COLO668 (cell line): ENCODE measurements around the gene OR10D3.
"Not testable (repeated sequence)": the region's sequence is repeated elsewhere in the genome, so short reads cannot be mapped to it uniquely, and the experiment has no call there.

Experiments used
- DNase-seq: peaks from one replicate; lab custom pipeline; 2025; ENCODE audit not compliant: unreplicated experiment; lab: John Stamatoyannopoulos, UW

Gene OR10D3

GRCh38 chr11:124194293-124195188 lies 11.4 kb downstream of the OR10D3 start:
- DNase-seq, result no peak

DNA sequence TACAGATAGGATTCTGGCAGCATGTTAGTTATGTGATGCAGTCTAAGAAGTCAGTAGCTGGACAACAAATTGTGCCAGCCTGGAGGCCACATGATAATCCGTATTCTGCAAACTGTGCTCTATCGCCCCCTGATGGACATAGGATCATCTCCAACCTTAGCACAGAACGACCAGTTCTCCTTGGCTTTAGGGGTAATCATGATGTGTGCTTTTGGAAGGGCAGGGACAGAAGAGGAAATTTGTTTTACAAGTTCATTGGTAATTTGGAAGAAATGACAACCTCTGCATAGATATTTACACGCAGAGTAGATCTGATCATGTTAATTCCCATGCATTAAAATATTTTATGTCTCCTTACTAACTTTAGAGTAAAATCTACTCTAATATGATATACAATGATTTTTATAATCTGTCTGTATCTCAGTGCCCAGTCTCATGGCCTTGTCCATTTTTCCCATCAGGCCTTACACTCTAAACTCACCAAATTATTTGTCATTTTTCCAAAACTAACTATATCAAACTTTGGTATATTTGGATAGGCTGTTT lies 12.1 kb downstream of the OR10D3 start:
- peak; percentile 55 for DNase-seq

DNA sequence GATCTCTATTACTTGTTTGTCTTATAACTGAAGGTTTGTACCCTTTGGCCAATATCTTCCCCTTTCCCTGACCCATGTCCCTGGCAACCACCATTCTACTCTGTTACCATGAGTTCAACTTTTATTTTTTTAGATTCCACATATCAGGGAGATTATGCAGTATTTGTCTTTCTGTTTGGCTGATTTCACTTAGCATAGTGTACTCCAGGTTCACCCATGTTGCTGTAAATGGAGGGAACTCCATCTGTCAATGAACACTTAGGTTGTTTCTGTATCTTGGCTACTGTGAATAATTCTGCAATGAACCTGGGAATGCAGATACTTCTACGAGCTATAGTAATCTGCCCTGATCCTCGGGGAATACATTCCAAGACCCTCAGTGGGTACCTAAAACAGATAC lies 14.9 kb downstream of the OR10D3 start:
- no peak for DNase-seq

GRCh38 chr11:124198897-124199296 lies 15.8 kb downstream of the OR10D3 start:
- DNase-seq, result no peak

DNA sequence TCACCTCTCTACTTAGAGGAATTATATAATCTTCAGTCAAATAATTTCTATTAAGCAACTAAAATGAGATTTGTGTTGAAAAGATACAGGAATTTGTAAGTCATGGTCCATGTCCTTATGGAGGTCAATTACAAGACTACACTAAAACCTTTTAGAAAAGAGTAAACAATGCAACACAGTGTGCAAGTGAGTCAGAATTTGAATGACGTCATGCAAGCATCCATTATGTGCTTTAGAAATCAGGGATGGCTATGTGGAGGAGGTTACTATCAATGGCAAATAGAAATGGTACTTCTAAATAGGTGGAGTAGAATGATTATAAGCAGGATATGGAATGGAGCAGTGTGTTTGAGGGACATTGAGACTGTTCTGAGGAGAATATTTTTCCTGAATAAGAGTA lies 16.6 kb downstream of the OR10D3 start:
- no peak for DNase-seq

- no peak for DNase-seq
These were observed 17.5 kb downstream of the OR10D3 start for GRCh38 chr11:124200671-124201070.

GRCh38 chr11:124202951-124203350 lies 19.8 kb downstream of the OR10D3 start:
- no peak for DNase-seq

- DNase-seq, result no peak
These were observed 20.9 kb downstream of the OR10D3 start for GRCh38 chr11:124204008-124204407.

DNA sequence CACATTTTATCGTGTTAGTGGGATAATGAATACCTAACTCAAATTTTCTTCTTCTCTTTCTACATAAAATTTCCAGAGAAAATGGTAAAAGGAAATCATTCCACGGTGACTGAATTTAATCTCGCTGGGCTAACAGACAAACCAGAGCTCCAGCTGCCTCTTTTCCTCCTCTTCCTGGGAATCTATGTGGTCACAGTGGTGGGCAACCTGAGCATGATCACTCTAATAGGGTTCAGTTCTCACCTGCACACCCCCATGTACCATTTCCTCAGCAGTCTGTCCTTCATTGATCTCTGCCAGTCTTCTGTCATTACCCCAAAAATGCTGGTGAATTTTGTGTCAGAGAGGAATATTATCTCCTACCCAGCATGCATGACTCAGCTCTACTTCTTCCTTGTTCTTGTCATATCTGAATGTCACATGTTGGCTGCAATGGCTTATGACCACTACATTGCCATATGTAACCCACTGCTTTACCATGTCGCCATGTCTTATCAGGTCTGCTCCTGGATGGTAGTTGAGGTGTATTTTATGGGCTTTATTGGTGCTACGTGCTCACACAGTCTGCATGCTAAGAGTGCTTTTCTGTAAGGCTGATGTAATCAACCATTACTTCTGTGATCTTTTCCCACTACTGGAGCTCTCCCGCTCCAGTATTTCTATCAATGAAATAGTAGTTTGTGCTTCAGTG lies 24.1 kb downstream of the OR10D3 start:
- no peak for DNase-seq

- no peak for DNase-seq
These were observed 26.7 kb downstream of the OR10D3 start for GRCh38 chr11:124209824-124210357.

GRCh38 chr11:124210421-124210820 lies 27.3 kb downstream of the OR10D3 start:
- DNase-seq, result no peak

DNA sequence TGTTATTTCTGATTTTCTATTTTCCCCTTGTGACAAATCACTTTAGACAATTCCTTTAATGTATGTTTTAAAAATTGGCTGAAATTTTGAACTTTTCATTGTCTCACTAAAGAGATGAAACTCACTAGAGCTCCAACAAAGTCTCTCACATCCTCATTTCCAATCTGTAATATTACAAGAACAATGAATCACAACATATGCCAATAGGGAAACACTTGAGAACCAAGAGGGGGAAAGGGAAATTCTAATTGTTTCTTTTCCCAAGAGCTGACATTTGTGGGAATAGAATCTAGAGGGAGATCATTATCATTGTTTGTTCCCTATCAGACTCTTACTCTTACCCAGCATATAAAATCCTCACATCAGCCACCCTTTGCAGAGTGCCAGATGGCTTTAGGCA lies 28.2 kb downstream of the OR10D3 start:
- DNase-seq, result no peak

DNA sequence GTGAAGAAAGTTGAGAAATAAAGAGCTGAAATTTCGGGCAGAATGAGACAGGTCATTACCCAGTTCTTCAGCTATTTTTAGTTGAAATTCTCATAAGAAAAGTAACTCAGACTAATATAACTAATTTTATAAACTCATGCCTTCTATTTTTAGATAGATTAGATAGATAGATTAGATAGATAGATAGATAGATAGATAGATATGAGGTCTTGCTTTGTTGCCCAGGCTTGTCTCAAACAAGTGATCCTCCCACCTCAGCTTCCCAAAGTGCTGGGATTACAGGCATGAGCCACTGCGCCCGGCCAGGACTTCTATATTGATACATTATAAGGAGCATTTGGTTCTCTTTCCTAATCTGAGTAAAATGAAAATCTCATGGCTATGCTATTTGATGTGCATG lies 30.9 kb downstream of the OR10D3 start:
- no peak for DNase-seq

- DNase-seq, result no peak
These were observed 36.0 kb downstream of the OR10D3 start for GRCh38 chr11:124219126-124219525.

DNA sequence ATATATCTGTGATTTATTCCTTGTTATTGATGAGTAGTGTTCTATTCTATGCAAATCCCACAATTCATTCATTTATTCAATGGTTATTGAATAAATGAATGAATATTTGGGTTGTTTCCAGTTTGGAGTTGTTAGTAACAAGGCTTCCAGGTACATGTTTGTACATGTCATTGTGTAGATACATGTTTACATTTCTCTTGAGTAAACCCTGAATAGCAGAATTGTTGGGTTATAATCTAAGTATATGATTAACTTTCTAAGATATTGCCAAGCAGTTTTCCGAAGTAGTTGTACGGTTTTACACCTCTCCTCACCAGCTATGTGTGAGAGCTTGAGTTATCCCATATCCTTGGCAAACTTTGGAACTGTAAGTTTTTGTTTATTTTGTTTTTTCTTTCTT lies 39.3 kb downstream of the OR10D3 start:
- no peak for DNase-seq

GRCh38 chr11:124224618-124225423 lies 41.7 kb downstream of the OR10D3 start:
- DNase-seq, result not testable (repeated sequence)

DNA sequence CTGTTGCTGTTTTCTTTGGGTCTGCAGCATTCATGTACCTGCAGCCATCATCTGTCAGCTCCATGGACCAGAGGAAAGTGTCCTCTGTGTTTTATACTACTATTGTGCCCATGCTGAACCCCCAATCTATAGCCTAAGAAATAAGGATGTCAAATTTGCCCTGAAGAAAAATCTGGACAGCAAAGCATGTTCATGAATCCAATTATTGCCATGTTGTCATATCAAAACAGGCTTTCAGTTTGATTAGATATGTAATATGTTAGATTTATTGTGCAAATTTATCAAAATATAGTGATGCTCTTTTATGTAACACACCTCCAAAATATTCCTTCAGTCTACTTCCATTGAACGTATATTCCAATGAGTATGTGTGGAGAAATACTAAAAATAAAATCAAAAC lies 42.3 kb downstream of the OR10D3 start:
- no peak for DNase-seq

DNA sequence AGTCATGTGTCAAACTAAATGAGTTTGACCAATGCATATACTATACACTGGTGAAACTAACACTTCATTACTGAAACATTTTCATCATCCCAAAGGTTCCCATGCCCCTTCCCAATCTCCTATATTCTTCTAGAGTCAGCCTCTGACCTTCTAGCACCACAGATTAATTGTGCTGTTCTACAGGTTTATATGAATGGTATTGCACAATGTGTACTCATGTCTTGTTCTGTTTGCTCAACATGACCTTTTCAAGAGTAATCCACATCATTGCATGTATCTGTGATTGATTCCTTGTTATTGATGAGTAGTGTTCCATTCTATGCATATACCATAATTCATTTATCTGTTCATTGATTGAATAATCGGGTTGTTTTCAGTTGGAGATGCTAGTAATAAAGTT lies 50.2 kb downstream of the OR10D3 start:
- no peak for DNase-seq
